Muscle layer of colon (tissue), 2 donors: ENCODE data around the gene IGLL5.

ENCODE experiments used
- H3K27ac ChIP-seq: one replicate; pipeline ENCODE4 v1.7.0; 2013; ENCODE audit warnings: low read depth, mild to moderate bottlenecking, low read length, moderate library complexity
- H3K27me3 ChIP-seq, 2 donors: one replicate each; pipeline ENCODE4 v1.7.0; 2013; ENCODE audit warnings: low read length in 2 of 2, mild to moderate bottlenecking in 2 of 2; ENCODE audit not compliant: insufficient read depth in 2 of 2, control insufficient read depth in 1 of 2
- H3K36me3 ChIP-seq: one replicate; pipeline ENCODE4 v1.7.0; 2013; ENCODE audit warnings: mild to moderate bottlenecking, low read length; ENCODE audit not compliant: insufficient read depth
- H3K4me1 ChIP-seq: one replicate; pipeline ENCODE4 v1.7.0; 2013; ENCODE audit warnings: mild to moderate bottlenecking, low read length; ENCODE audit not compliant: insufficient read depth
- H3K4me3 ChIP-seq, 2 donors: one replicate each; pipeline ENCODE4 v1.7.0; 2013; ENCODE audit warnings: low read length in 2 of 2, low read depth in 1 of 2, mild to moderate bottlenecking in 1 of 2, moderate library complexity in 1 of 2
- H3K9ac ChIP-seq: one replicate; pipeline ENCODE4 v1.7.0; 2013; ENCODE audit warnings: low read length
- H3K9me3 ChIP-seq: one replicate; pipeline ENCODE4 v1.7.0; 2013; ENCODE audit warnings: mild to moderate bottlenecking, low read length
- donor health status: abdominal sarcoma.
- donor health status: Adenocarcinoma of cecum.

The IGLL5 gene

DNA sequence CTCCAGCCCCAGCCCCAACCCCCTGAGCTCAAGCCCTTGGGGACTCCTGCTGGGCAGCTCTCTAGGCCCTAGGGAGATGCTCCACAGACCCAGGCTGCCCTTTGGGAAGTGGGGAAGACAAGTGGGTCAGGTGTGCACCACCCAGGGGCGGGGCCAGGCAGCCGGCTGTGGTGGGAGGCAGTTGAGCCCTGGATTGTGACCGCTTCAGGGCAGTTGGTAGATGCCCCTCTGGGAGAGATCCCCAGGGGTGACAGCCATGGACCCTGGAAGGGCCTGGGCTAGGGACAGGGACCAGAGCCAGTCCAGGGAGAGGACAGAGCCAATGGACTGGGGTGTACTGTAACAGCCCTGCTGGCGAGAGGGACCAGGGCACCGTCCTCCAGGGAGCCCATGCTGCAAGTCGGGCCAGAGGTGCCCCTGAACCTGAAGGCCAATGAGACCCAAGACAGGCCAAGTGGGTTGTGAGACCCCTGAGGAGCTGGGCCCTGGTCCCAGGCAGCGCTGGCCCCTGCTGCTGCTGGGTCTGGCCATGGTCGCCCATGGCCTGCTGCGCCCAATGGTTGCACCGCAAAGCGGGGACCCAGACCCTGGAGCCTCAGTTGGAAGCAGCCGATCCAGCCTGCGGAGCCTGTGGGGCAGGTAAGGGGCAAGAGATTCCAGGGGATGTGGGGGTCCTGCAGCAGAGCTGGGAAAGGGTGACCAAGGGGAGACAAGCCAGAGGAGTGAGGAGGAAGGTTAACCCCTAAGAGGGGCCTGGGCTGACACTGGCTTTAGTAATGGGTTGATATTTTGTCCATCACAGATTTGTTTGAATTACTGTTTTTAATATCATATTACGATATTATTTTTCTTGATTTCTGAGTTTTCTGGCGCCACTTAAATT is at the start of gene IGLL5:
Gene IGLL5, plus strand, starts transcription at position 196 of the 883 bp plus-strand sequence. Its CDS starts 238 bp downstream, at position 434.
- Histone ChIP-seq H3K27ac (no peak within 1 kb of the TSS), H3K36me3 (no peaks in the 10 kb centered on the region), H3K27me3 (peaks cover 0 to 7% of the 10 kb centered on the region in 2 donors), H3K4me1 (no peaks in the 10 kb centered on the region), H3K9me3 (no peaks in the 10 kb centered on the region), H3K4me3 (no peak within 1 kb of the TSS), H3K9ac (no peak within 1 kb of the TSS)

DNA sequence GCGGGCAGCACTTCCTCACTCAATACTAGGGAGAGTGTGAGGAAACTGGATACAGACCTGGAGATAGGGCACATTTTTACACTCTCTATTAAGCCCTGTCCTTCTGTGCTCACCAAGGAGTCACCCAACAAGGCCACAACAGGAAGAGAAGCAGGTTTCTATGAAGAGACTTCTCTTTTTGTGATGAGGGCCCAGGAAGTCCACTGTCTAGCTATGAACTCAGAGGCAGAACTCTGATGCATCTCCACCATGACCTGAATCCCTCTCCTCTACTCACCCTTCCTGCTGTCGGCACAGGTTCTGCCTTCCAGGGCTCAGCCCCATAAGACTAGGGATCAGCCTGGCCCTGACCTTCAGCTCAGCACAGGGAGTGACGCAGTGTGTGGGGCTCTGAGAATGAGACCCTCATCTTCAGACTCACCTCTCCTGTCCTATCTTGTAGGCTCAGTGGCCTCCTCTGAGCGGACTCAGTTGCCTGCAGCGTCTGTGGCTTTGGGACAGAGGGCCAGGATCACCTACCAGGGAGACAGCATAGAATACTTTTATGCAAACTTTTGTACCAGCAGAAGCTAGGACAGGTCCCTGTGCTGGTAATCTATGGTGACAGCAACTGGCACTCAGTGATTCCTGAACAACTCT is 49.3 kb upstream of the IGLL5 start:
- H3K36me3 ChIP-seq, result no peaks in the 10 kb centered on the region
- H3K27ac ChIP-seq, result no peak overlapping the region
- H3K9me3 ChIP-seq, result no peaks in the 10 kb centered on the region
- H3K27me3 ChIP-seq, result no peaks in the 10 kb centered on the region
- no peak overlapping the region for H3K9ac ChIP-seq
- no peak overlapping the region for H3K4me3 ChIP-seq
- no peaks in the 10 kb centered on the region for H3K4me1 ChIP-seq

GRCh38 chr22:22839570-22840314 is 47.9 kb upstream of the IGLL5 start:
- Histone ChIP-seq H3K27ac (no peak overlapping the region), H3K36me3 (no peaks in the 10 kb centered on the region), H3K9ac (no peak overlapping the region), H3K4me3 (no peak overlapping the region), H3K27me3 (no peaks in the 10 kb centered on the region), H3K9me3 (no peaks in the 10 kb centered on the region), H3K4me1 (no peaks in the 10 kb centered on the region)

DNA sequence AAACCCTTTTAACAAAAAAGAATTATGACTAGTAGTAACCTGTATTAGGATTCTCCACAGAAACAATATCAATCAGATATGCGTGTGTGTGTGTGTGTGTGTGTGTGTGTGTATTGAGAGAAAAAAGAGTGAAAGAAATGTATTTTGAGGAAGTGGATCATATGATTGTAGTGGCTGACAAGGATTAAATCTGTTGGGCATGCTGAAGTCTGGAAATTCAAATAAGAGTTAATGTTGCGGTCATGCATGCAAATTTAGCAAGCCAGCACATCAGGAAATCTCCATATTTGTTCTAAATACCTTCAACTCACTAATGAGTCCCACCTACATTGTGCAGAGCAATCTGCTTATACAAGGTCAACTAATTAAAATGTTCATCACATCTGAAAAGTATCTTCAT is 46.8 kb upstream of the IGLL5 start:
- Histone ChIP-seq H3K4me3 (no peak overlapping the region), H3K27me3 (no peaks in the 10 kb centered on the region)

GRCh38 chr22:22841598-22841997 is 46.0 kb upstream of the IGLL5 start:
- Histone ChIP-seq H3K27ac (no peak overlapping the region), H3K9me3 (no peaks in the 10 kb centered on the region), H3K27me3 (no peaks in the 10 kb centered on the region), H3K9ac (no peak overlapping the region), H3K4me3 (no peak overlapping the region), H3K36me3 (no peaks in the 10 kb centered on the region), H3K4me1 (no peaks in the 10 kb centered on the region)

More for the DNA sequence above, 46.8 kb upstream of the IGLL5 start:
- Histone ChIP-seq H3K4me1 (no peaks in the 10 kb centered on the region), H3K9ac (no peak overlapping the region), H3K27ac (no peak overlapping the region), H3K9me3 (no peaks in the 10 kb centered on the region), H3K36me3 (no peaks in the 10 kb centered on the region)

GRCh38 chr22:22842085-22842484 is 45.5 kb upstream of the IGLL5 start:
- Histone ChIP-seq H3K9ac (no peak overlapping the region), H3K4me1 (no peaks in the 10 kb centered on the region), H3K4me3 (no peak overlapping the region), H3K36me3 (no peaks in the 10 kb centered on the region), H3K9me3 (no peaks in the 10 kb centered on the region), H3K27me3 (no peaks in the 10 kb centered on the region), H3K27ac (no peak overlapping the region)

GRCh38 chr22:22843848-22844247 is 43.8 kb upstream of the IGLL5 start:
- no peaks in the 10 kb centered on the region for H3K4me1 ChIP-seq
- no peaks in the 10 kb centered on the region for H3K9me3 ChIP-seq
- H3K27me3 ChIP-seq, result no peaks in the 10 kb centered on the region
- no peak overlapping the region for H3K9ac ChIP-seq
- no peak overlapping the region for H3K4me3 ChIP-seq
- no peaks in the 10 kb centered on the region for H3K36me3 ChIP-seq
- H3K27ac ChIP-seq, result no peak overlapping the region

DNA sequence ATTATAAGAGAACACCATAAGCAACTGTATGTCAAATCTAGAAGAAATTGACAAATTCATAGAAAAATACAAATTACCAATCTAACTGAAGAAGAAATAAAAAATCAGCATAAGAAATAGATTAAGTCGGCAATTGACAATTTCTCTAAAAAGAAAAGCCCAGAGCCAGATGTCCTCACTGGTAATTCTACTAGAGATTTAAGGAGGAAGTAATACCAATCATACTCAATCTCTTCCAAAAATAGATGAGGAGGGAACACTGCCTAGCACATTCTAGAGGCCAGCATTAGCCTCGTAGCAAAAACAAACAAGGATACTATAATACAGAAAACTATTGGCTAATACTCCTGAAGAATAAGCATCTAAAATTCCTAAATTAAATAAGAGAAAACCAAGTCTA is 40.4 kb upstream of the IGLL5 start:
- no peaks in the 10 kb centered on the region for H3K36me3 ChIP-seq
- H3K4me1 ChIP-seq, result no peaks in the 10 kb centered on the region
- no peak overlapping the region for H3K27ac ChIP-seq
- H3K9ac ChIP-seq, result no peak overlapping the region
- no peaks in the 10 kb centered on the region for H3K9me3 ChIP-seq
- H3K4me3 ChIP-seq, result no peak overlapping the region
- no peaks in the 10 kb centered on the region for H3K27me3 ChIP-seq

DNA sequence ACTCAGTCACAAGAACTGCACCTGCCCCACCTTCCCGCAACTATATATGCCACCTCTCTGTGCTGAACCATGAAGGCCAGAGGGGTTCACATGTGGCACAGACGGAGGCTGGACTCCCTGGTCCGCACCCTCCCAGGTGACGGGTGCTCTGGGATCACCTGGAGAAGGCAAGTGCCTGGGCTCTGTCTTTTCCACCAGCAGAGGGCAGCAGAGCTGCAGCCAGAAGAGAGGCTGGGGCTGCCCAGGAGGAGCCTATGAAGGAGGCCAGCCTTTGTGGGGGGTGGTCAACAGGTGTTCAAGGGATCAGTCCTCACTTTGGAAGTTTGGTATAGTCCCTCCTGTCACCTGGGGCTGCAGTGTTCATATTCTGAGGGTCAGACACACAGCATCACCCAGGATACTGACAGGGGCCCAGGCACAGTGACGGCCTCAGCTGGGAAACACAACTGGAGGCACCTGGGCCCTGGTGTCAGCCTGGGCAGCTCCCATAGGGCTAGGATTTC is 39.2 kb upstream of the IGLL5 start:
- Histone ChIP-seq H3K27ac (no peak overlapping the region), H3K36me3 (no peaks in the 10 kb centered on the region), H3K27me3 (no peaks in the 10 kb centered on the region), H3K4me1 (no peaks in the 10 kb centered on the region), H3K9ac (no peak overlapping the region), H3K4me3 (no peak overlapping the region), H3K9me3 (no peaks in the 10 kb centered on the region)

DNA sequence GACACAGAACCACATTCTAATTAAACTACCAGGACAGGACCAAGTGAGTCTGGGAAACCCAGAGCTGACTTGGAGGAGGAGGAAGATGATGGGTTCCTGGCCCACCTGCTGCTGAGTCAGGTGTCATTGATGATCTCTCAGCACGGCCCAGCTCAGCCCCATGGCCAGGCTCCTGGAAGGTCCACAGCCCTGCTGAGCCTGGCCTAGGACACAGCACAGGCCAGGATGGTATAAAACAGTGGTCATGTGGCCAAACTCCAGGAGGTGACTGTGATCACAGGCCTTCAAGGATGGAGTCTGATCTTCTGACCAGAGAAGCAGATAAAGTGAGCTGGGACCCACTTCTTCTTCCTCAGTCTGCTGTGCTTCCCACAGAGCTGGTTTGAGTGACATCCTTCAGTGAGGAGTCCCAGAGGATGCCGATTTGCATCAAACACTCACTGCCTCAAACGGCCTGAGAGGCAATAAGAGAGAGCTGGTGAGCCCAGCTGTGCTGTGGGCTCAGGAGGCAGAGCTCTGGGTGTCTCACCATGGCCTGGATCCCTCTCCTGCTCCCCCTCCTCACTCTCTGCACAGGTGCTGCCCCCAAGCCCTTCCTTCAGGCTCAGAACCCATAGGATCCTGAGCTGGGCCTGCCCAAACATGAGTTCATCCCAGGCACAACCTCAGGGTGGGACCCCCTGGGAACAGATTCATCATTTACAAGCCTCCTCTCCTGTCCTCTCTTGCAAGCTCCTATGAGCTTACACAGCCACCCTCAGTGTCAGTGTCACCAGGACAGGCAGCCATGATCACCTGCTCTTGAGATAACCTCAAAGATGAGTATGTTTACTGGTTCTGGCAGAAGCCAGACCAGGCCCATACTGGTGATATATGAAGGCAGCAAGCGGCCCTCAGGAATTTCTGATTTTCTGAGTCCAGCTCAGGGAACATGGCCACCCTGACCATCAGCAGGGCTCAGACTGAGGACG is 37.7 kb upstream of the IGLL5 start:
- no peak overlapping the region for H3K27ac ChIP-seq
- H3K9ac ChIP-seq, result no peak overlapping the region
- H3K9me3 ChIP-seq, result no peaks in the 10 kb centered on the region
- H3K4me1 ChIP-seq, result no peaks in the 10 kb centered on the region
- H3K36me3 ChIP-seq, result no peaks in the 10 kb centered on the region
- no peaks in the 10 kb centered on the region for H3K27me3 ChIP-seq
- no peak overlapping the region for H3K4me3 ChIP-seq
